Cardiac muscle cell (in vitro differentiated cells and primary cell): ENCODE results near the gene PDE7B. TPM values are rescaled to one million over a fixed set of nuclear protein-coding genes. Genes with fewer than 3 reads are reported as not detected.

ENCODE experiments used
- DNase-seq, 2 donors: peaks; one replicate each; pipeline versions ENCODE4 v3.0.0 to v3.0.0-alpha.2; 2010 to 2017; ENCODE audit warnings: low read depth in 1 of 2, low spot score in 1 of 2
- H3K27ac ChIP-seq: fragments of 200-600 bp; sonication (generic); 2 replicates; pipeline ENCODE4 v1.5.1; 2016
- H3K27me3 ChIP-seq: fragments of 200-600 bp; sonication (generic); 2 replicates; pipeline ENCODE4 v1.6.0; 2016; ENCODE audit warnings: control low read depth
- H3K36me3 ChIP-seq: fragments of 200-600 bp; sonication (generic); 2 replicates; pipeline ENCODE4 v1.5.1; 2016; ENCODE audit warnings: control low read depth
- H3K4me1 ChIP-seq: fragments of 200-600 bp; sonication (generic); 2 replicates; pipeline ENCODE4 v1.8.1; 2017; ENCODE audit warnings: low read depth, mild to moderate bottlenecking, mixed run types
- H3K4me3 ChIP-seq: fragments of 200-600 bp; sonication (generic); 2 replicates; pipeline ENCODE4 v1.5.1; 2016; ENCODE audit warnings: mild to moderate bottlenecking
- H3K9me3 ChIP-seq: fragments of 200-600 bp; sonication (generic); 2 replicates; pipeline ENCODE4 v1.5.1; 2017; ENCODE audit warnings: low read depth, mild to moderate bottlenecking, control low read depth
- CTCF ChIP-seq: IDR thresholded peaks from 2 replicates; pipeline ENCODE4 v1.5.1; 2012; ENCODE audit warnings: low read depth, mild to moderate bottlenecking, low read length
- polyA plus RNA-seq: library from polyadenylated mRNA; unstranded; fragments of >200 nt; fragmentation: Nextera tagmentation; extraction: Ambion mirVana; gene quantifications from 2 replicates; pipeline ENCODE4 v1.2.1, GENCODE V29; 2016
- total RNA-seq: library from RNA; depleted of rRNA; stranded (reverse); fragments of >200 nt; gene quantifications from 2 replicates; pipeline ENCODE4 v1.2.3, GENCODE V29; 2016

The PDE7B gene
- total and polyA plus RNA-seq, 2 experiments from 2014 or later: 0.04 to 0.60 TPM

GRCh38 chr6:135935941-135936601 lies 84.6 kb downstream of the PDE7B start:
- Histone ChIP-seq H3K36me3 (no peaks in the 10 kb centered on the region), H3K27ac (no peak overlapping the region), H3K9me3 (no peaks in the 10 kb centered on the region), H3K4me3 (no peak overlapping the region), H3K4me1 (no peaks in the 10 kb centered on the region), H3K27me3 (no peaks in the 10 kb centered on the region)
- TF ChIP-seq CTCF: no peak
- no peak for DNase-seq

- H3K9me3 ChIP-seq: no peaks in the 10 kb centered on the region
- H3K4me3 ChIP-seq: no peak overlapping the region
- peak in 1 of 2 donors; percentile 91 for DNase-seq
- no peaks in the 10 kb centered on the region for H3K36me3 ChIP-seq
- H3K4me1 ChIP-seq: no peaks in the 10 kb centered on the region
- no peak for TF ChIP-seq CTCF
- no peak overlapping the region for H3K27ac ChIP-seq
- H3K27me3 ChIP-seq: no peaks in the 10 kb centered on the region
Observed at GRCh38 chr6:135936606-135937005, 85.1 kb downstream of the PDE7B start.

- no peaks in the 10 kb centered on the region for H3K36me3 ChIP-seq
- no peak overlapping the region for H3K27ac ChIP-seq
- TF ChIP-seq CTCF: no peak
Observed at GRCh38 chr6:135937106-135937505, 85.6 kb downstream of the PDE7B start.

GRCh38 chr6:135938576-135939207 lies 87.2 kb downstream of the PDE7B start:
- no peak overlapping the region for H3K4me3 ChIP-seq

More at GRCh38 chr6:135937106-135937505, 85.6 kb downstream of the PDE7B start:
- H3K9me3 ChIP-seq: no peaks in the 10 kb centered on the region
- no peak overlapping the region for H3K4me3 ChIP-seq
- H3K4me1 ChIP-seq: no peaks in the 10 kb centered on the region
- no peak for DNase-seq
- no peaks in the 10 kb centered on the region for H3K27me3 ChIP-seq

GRCh38 chr6:135939208-135939591 lies 87.7 kb downstream of the PDE7B start:
- Histone ChIP-seq H3K27ac (no peak overlapping the region), H3K4me3 (no peak overlapping the region), H3K36me3 (no peaks in the 10 kb centered on the region), H3K4me1 (no peaks in the 10 kb centered on the region), H3K9me3 (no peaks in the 10 kb centered on the region), H3K27me3 (no peaks in the 10 kb centered on the region)
- no peak for TF ChIP-seq CTCF
- DNase-seq: no peak

More at GRCh38 chr6:135938576-135939207, 87.2 kb downstream of the PDE7B start:
- Histone ChIP-seq H3K9me3 (no peaks in the 10 kb centered on the region), H3K27me3 (no peaks in the 10 kb centered on the region), H3K4me1 (no peaks in the 10 kb centered on the region), H3K27ac (no peak overlapping the region), H3K36me3 (no peaks in the 10 kb centered on the region)
- peak in 1 of 2 donors; percentile 72 for DNase-seq
- TF ChIP-seq CTCF: peak; percentile 51
